Hematopoietic multipotent progenitor cell treated with erythropoietin and hydrocortisone succinate and interleukin-3 and kit ligand, for 4 days (in vitro differentiated cells): Measurements from ENCODE around the gene CCR3.

Experiments
- DNase-seq: peaks from one replicate; pipeline ENCODE4 v3.0.0-alpha.2; 2015

CCR3 gene

DNA sequence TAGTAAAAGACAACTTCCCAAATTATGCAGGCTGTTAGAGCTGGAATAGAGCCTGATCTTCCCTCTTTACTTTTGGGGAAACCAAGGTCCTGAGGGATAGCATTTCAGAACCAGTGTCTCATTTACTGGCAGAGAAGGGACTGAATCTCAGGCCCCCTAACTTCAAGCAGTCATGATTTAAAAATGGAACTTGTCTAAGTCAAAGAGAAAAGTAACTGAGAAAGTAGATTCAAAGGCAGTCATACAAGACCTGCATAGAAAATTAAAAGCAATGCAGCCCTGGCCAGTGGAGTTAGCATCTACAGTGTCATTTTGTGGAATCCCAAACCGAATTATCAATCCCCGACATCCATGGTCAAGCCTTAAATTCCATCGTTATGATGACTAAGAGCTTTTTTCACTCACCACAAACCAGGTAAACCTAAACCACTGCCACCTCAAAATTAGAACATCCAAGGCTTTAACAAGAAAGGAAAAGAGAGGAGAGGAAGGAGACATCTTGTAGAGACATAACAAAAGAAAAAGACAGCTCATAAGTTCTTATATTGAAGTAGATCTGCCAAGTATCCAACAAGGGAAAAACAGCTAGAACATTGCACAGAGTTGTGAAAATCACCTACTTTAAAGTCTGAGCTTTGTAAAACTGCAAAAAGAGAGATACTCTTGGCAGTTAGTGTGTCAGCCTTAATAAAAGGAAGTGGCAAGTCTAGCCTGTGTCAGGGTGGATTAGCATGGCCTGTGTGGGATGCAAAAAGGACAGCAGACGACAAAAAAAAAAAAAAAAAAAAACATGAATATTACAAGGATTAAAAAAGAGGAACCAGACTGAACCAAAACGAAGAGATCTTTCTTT lies 57.6 kb downstream of the CCR3 start:
- DNase-seq = peak; percentile 83

DNA sequence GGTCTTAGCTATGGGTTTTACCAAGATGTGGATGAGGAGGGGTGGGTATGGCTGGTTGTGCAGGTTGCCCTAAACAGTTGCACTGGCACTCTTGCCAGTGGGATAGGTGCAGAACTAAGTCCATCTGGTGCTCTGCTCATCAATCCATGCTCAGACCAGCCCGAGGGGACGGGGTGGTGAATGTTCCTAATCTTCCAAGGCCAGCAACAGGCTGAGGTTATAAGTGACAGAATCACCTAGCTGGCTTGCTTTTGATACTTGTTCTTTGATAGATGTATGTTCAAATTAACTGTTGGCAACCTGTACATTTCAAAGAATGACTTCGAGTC lies 58.2 kb downstream of the CCR3 start:
- DNase-seq = no peak

- peak; percentile 35 for DNase-seq
Observed at GRCh38 chr3:46301122-46301835, 59.0 kb downstream of the CCR3 start.

- no peak for DNase-seq
Observed at GRCh38 chr3:46303240-46303639, 61.0 kb downstream of the CCR3 start.

- no peak for DNase-seq
Observed at GRCh38 chr3:46304739-46305138, 62.5 kb downstream of the CCR3 start.

- DNase-seq = peak; percentile 63
Observed at GRCh38 chr3:46312991-46313390, 70.7 kb downstream of the CCR3 start.

DNA sequence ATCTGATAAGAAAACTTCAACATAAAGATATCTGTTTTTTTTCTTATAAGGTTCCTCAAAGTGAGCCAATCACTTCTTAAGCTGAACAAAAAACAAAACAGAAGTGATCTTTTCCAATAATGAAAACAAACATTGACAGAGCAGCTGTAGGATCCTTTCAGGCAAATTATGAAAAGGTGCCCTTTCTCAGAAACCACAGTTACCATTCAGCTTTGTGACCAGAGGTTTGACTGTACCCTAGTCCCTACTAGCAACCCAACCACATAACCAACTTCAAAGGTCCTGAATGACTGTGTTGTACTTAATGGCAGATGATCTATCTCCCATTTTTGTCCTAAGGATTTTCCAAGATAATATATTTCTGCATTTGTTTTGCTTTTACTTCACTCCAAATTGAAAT lies 72.3 kb downstream of the CCR3 start:
- peak; percentile 35 for DNase-seq

GRCh38 chr3:46316206-46316605 lies 73.9 kb downstream of the CCR3 start:
- DNase-seq = peak; percentile 16
